Neuron (in vitro differentiated cells): Measurements from ENCODE around the gene SYT12.
A peak's percentile ranks its signal among the peaks of the same experiment; 100 is the strongest.
"Not testable (repeated sequence)": the region's sequence is repeated elsewhere in the genome, so short reads cannot be mapped to it uniquely, and the experiment has no call there.

Source experiments
- H2AFZ ChIP-seq: one replicate; pipeline ENCODE4 v1.6.1; 2013; ENCODE audit warnings: low read depth, mild to moderate bottlenecking, inconsistent platforms, low read length, moderate library complexity
- H3K27me3 ChIP-seq: one replicate; pipeline ENCODE4 v1.6.1; 2013; ENCODE audit warnings: low read length; ENCODE audit not compliant: insufficient read depth
- H3K36me3 ChIP-seq: one replicate; pipeline ENCODE4 v1.6.1; 2013; ENCODE audit warnings: low read length; ENCODE audit not compliant: insufficient read depth
- H3K4me1 ChIP-seq: one replicate; pipeline ENCODE4 v1.6.1; 2013; ENCODE audit warnings: low read length; ENCODE audit not compliant: insufficient read depth
- H3K4me3 ChIP-seq: 2 replicates; pipeline ENCODE4 v1.5.1; 2013; ENCODE audit warnings: mild to moderate bottlenecking, low read length, moderate library complexity
- H3K9me3 ChIP-seq: one replicate; pipeline ENCODE4 v1.6.1; 2013; ENCODE audit warnings: low read length

The SYT12 gene

GRCh38 chr11:66985508-66986177, 37.3 kb upstream of the SYT12 start:
- Histone ChIP-seq H2AFZ (no peak overlapping the region), H3K9me3 (no peaks in the 10 kb centered on the region), H3K27me3 (no peaks in the 10 kb centered on the region), H3K36me3 (no peaks in the 10 kb centered on the region), H3K4me1 (no peaks in the 10 kb centered on the region), H3K4me3 (no peak overlapping the region)

- Histone ChIP-seq H3K36me3 (no peaks in the 10 kb centered on the region), H3K4me3 (no peak overlapping the region), H2AFZ (no peak overlapping the region), H3K9me3 (no peaks in the 10 kb centered on the region), H3K27me3 (no peaks in the 10 kb centered on the region), H3K4me1 (no peaks in the 10 kb centered on the region)
Observed at GRCh38 chr11:66986178-66986545, 36.8 kb upstream of the SYT12 start.

DNA sequence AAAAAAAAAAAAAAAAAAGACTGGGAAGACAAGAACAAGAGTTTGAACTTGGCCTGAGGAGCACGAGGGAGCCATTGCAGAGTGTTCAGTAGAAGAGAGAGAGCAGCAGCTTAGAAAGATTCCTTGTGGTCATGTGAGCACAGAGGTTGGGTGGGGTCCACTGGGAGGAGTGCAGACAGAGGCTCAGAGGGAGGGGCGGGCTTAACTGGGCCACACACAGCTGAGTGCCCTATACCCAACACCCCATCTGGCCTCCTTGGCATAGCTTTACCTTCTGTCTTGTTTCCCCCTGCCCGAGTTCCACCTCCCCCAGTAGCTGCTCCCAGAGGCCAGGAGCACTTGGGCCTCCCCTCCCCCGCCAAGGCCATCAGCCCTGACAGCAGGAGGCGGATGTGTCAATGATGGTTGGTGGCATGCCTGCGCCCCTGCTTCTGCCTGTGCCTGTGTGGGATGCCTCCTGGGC, 35.7 kb upstream of the SYT12 start:
- Histone ChIP-seq H3K27me3 (no peaks in the 10 kb centered on the region), H3K4me1 (no peaks in the 10 kb centered on the region), H2AFZ (no peak overlapping the region), H3K4me3 (no peak overlapping the region), H3K36me3 (no peaks in the 10 kb centered on the region), H3K9me3 (no peaks in the 10 kb centered on the region)

DNA sequence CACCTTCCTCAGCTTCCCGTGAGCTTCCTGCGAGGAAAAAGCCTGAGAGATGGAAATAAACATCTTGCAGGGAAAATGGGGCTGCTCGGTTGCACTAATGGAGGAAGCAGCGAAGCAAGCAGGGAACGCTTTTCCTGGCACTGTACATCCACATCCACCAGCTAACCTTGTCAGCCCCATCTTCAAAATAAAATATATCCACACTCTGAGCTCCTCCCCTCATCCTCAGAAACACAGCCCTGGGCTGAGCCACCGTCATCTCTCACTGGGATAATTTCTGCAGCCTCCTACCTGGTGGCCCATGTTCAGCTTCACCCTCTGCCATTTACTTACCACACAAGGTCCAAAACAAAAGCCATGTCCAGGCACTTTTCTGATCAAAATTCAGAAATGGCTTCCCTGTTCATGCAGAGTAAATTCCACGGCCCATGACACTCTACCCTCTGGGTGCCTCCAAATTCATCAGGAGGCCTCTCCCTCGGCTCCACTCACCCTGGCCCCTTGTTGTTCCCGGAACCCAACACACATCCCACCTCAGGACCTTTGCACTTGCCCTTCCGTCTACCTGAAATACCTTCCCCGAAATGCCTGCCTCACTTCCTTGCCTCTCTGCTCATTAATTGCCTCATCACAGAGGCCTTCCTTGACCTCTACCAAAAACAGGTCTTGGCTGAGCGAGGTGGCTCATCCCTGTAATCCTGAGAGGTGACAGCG, 34.9 kb upstream of the SYT12 start:
- H2AFZ ChIP-seq, result no peak overlapping the region
- no peaks in the 10 kb centered on the region for H3K27me3 ChIP-seq
- no peaks in the 10 kb centered on the region for H3K9me3 ChIP-seq
- H3K4me3 ChIP-seq, result no peak overlapping the region
- no peaks in the 10 kb centered on the region for H3K36me3 ChIP-seq
- H3K4me1 ChIP-seq, result no peaks in the 10 kb centered on the region

DNA sequence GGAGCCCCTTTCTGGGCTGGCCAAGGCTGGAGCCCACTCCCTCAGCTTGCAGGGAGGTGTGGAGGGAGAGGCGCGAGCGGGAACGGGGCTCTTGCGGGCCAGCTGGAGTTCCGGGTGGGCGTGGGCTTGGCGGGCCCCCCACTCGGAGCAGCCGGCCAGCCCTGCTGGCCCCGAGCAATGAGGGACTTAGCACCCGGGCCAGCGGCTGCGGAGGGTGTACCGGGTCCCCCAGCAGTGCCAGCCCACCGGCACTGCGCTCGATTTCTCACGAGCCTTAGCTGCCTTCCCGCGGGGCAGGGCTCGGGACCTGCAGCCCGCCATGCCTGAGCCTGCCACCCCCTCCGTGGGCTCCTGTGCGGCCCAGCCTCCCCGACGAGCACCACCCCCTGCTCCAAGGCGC, 34.2 kb upstream of the SYT12 start:
- H2AFZ ChIP-seq, H3K9me3 ChIP-seq, H3K4me1 ChIP-seq, H3K27me3 ChIP-seq, H3K36me3 ChIP-seq, H3K4me3 ChIP-seq: not testable (repeated sequence)

DNA sequence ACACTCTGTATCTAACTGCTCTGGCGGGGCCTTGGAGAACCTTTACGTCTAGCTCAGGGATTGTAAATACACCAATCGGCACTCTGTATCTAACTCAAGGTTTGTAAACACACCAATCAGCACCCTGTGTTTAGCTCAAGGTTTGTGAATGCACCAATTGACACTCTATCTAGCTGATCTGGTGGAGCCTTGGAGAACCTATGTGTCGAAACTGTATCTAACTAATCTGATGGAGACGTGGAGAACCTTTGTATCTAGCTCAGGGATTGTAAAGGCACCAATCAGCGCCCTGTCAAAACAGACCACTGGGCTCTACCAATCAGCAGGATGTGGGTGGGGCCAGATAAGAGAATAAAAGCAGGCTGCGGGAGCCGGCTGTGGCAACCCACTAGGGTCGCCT, 33.6 kb upstream of the SYT12 start:
- not testable (repeated sequence) for H3K9me3 ChIP-seq

GRCh38 chr11:66992041-66992440, 30.9 kb upstream of the SYT12 start:
- Histone ChIP-seq H3K9me3 (no peaks in the 10 kb centered on the region), H3K4me3 (no peak overlapping the region)

More for the DNA sequence above, 33.6 kb upstream of the SYT12 start:
- not testable (repeated sequence) for H3K4me1 ChIP-seq, H2AFZ ChIP-seq, H3K4me3 ChIP-seq, H3K27me3 ChIP-seq, H3K36me3 ChIP-seq

GRCh38 chr11:66996609-66997273, 26.2 kb upstream of the SYT12 start:
- Histone ChIP-seq H3K27me3 (no peaks in the 10 kb centered on the region), H3K4me1 (peaks cover under 1% of the 10 kb centered on the region), H2AFZ (no peak overlapping the region), H3K9me3 (no peaks in the 10 kb centered on the region), H3K36me3 (no peaks in the 10 kb centered on the region), H3K4me3 (no peak overlapping the region)

More at GRCh38 chr11:66992041-66992440, 30.9 kb upstream of the SYT12 start:
- no peaks in the 10 kb centered on the region for H3K36me3 ChIP-seq
- no peak overlapping the region for H2AFZ ChIP-seq
- no peaks in the 10 kb centered on the region for H3K4me1 ChIP-seq
- H3K27me3 ChIP-seq, result no peaks in the 10 kb centered on the region

GRCh38 chr11:66999555-66999954, 23.4 kb upstream of the SYT12 start:
- Histone ChIP-seq H2AFZ (no peak overlapping the region), H3K36me3 (no peaks in the 10 kb centered on the region), H3K27me3 (no peaks in the 10 kb centered on the region)

GRCh38 chr11:67001332-67001731, 21.6 kb upstream of the SYT12 start:
- H3K27me3 ChIP-seq, result no peaks in the 10 kb centered on the region
- peaks cover 13% of the 10 kb centered on the region for H3K4me1 ChIP-seq
- no peak overlapping the region for H3K4me3 ChIP-seq
- no peaks in the 10 kb centered on the region for H3K9me3 ChIP-seq
- no peaks in the 10 kb centered on the region for H3K36me3 ChIP-seq
- H2AFZ ChIP-seq, result no peak overlapping the region

More at GRCh38 chr11:66999555-66999954, 23.4 kb upstream of the SYT12 start:
- no peaks in the 10 kb centered on the region for H3K9me3 ChIP-seq
- H3K4me1 ChIP-seq, result peaks cover 13% of the 10 kb centered on the region
- H3K4me3 ChIP-seq, result no peak overlapping the region

DNA sequence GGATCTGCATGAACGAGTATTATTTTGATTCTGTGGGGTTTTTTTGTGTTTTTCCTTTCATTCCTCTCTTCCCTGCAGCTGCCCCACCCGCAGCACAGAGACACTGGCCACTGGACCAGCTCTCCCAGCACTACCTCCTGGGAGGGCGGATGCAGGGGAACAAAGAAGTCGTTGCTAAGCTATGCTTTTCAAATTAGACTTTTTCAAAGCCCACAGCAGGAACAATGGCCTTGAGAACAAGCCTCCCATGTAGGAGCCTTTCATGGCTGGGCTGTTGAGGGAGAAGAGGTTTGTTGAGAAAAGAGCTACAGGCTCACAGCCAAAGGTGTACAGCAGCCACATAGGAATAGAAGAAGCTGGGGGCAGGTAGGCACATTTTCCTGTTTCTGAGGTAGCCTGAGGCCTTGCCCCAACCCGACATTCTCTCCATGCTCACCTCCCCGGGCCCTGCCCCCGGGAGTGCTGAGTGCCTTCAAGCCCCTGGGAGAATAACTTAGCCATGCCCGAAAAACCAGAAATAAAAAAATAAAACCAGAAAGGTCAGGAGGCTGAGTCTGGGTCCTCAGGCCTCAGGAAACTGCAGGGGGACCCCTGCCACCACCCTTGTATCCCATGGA, 20.5 kb upstream of the SYT12 start:
- peak overlapping the region; percentile 12 for H2AFZ ChIP-seq
- H3K27me3 ChIP-seq, result no peaks in the 10 kb centered on the region
- H3K9me3 ChIP-seq, result no peaks in the 10 kb centered on the region
- H3K36me3 ChIP-seq, result no peaks in the 10 kb centered on the region
- H3K4me3 ChIP-seq, result peak overlapping the region; percentile 13
- H3K4me1 ChIP-seq, result peaks cover 13% of the 10 kb centered on the region

- Histone ChIP-seq H3K36me3 (no peaks in the 10 kb centered on the region), H3K9me3 (no peaks in the 10 kb centered on the region), H3K4me1 (peaks cover 13% of the 10 kb centered on the region), H3K4me3 (no peak overlapping the region), H3K27me3 (no peaks in the 10 kb centered on the region), H2AFZ (no peak overlapping the region)
Observed at GRCh38 chr11:67002921-67003411, 20.0 kb upstream of the SYT12 start.

DNA sequence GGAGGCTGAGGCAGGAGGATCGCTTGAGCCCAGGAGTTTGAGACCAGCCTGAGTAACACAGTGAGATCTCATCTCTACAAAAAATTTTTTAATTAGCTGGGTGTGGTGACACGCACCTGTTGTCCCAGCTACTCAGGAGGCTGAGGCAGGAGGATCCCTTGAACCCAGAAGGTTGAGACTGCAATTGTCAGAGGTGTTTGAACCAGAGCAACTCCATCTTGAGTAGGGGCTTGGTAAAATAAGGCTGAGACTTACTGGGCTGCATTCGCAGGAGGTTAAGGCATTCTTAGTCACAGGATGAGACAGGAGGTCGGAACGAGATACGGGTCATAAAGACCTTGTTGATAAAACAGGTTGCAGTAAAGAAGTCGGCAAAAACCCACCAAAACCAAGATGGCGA, 17.7 kb upstream of the SYT12 start:
- H3K36me3 ChIP-seq, H3K27me3 ChIP-seq, H3K9me3 ChIP-seq, H3K4me3 ChIP-seq, H2AFZ ChIP-seq: not testable (repeated sequence)
- H3K4me1 ChIP-seq, result peaks cover 13% of the 10 kb centered on the region
